ENCODE measurements around the gene LDLRAD3. TPM values are rescaled to one million over a fixed set of nuclear protein-coding genes. Genes with fewer than 3 reads are reported as not detected.
A peak's percentile ranks its signal among the peaks of the same experiment; 100 is the strongest.

LDLRAD3 gene
- total and polyA plus RNA-seq, 12 donors, result 0.87 to 5.1 (median 1.7) TPM

DNA sequence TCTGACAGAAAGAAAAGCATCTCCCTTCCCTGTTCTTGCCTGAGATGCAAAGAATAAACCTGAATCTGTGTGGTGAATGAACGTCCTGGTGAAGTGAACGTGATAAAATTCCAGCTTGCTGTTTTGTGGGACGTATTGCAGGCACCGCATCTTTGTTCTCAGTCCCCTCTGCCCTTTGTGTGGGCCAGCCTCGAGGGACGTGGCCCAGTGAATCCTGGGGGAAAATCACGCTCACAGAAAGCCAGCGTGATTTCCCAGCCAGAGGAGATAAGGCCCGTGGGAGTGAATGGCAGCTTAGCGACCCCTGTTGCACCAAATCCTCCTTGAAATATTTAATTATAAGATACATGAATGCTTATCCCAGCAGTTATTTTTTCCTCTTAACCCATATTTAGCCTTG, 216.2 kb downstream of the LDLRAD3 start:
- Histone ChIP-seq H3K27me3 (no peaks in the 10 kb centered on the region), H3K9me3 (no peaks in the 10 kb centered on the region), H3K36me3 (no peaks in the 10 kb centered on the region), H3K27ac (peak overlapping the region in 3 of 10 donors; percentile 44 to 63 (median 48)), H3K4me3 (no peak overlapping the region), H3K4me1 (peaks cover 0 to 88% (median 40%) of the 10 kb centered on the region in 9 donors)
- ATAC-seq (peak in 2 of 8 donors; percentile 34 to 35), DNase-seq (peak in 1 of 2 donors; percentile 51)
- intact Hi-C loops (cut with DNase I), result no loop called here
- TF ChIP-seq, protein P1, sequence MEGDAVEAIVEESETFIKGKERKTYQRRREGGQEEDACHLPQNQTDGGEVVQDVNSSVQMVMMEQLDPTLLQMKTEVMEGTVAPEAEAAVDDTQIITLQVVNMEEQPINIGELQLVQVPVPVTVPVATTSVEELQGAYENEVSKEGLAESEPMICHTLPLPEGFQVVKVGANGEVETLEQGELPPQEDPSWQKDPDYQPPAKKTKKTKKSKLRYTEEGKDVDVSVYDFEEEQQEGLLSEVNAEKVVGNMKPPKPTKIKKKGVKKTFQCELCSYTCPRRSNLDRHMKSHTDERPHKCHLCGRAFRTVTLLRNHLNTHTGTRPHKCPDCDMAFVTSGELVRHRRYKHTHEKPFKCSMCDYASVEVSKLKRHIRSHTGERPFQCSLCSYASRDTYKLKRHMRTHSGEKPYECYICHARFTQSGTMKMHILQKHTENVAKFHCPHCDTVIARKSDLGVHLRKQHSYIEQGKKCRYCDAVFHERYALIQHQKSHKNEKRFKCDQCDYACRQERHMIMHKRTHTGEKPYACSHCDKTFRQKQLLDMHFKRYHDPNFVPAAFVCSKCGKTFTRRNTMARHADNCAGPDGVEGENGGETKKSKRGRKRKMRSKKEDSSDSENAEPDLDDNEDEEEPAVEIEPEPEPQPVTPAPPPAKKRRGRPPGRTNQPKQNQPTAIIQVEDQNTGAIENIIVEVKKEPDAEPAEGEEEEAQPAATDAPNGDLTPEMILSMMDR (IDR thresholded peaks at IDR 0.05), result peak in 1 of 9 donors; percentile 16
- 60 to 63% methylated on average over 10 of the region's 10 CpGs for WGBS, 2 donors

DNA sequence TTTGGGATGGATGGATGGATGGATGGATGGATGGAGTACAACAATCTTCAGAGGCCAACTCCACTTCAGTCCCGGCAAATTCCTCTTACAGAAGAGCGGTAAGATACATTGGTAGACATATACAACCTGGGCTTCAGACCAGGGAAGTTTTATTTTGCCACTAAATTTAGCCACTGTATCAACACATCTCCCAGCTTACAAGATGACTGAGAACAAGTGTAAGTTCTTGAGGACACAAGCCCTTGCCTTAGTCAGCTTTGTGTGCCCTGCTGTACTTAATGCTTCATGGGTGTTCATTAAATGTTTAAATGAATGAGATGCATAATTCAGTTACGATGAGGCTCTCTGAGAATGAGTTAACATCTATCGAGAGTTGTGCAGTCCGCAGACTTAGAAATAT, 217.7 kb downstream of the LDLRAD3 start:
- intact Hi-C loops (cut with DNase I), result no loop called here
- Histone ChIP-seq H3K27ac (no peak overlapping the region), H3K27me3 (no peaks in the 10 kb centered on the region), H3K4me1 (peaks cover 0 to 77% (median 34%) of the 10 kb centered on the region in 9 donors), H3K4me3 (no peak overlapping the region), H3K9me3 (no peaks in the 10 kb centered on the region), H3K36me3 (no peaks in the 10 kb centered on the region)
- DNase-seq, result no peak
- WGBS, 2 donors, result 77 to 83% methylated on average over 5 of the region's 5 CpGs
- no peak for ATAC-seq
- TF ChIP-seq, protein P1 (IDR thresholded peaks at IDR 0.05), result no peak

DNA sequence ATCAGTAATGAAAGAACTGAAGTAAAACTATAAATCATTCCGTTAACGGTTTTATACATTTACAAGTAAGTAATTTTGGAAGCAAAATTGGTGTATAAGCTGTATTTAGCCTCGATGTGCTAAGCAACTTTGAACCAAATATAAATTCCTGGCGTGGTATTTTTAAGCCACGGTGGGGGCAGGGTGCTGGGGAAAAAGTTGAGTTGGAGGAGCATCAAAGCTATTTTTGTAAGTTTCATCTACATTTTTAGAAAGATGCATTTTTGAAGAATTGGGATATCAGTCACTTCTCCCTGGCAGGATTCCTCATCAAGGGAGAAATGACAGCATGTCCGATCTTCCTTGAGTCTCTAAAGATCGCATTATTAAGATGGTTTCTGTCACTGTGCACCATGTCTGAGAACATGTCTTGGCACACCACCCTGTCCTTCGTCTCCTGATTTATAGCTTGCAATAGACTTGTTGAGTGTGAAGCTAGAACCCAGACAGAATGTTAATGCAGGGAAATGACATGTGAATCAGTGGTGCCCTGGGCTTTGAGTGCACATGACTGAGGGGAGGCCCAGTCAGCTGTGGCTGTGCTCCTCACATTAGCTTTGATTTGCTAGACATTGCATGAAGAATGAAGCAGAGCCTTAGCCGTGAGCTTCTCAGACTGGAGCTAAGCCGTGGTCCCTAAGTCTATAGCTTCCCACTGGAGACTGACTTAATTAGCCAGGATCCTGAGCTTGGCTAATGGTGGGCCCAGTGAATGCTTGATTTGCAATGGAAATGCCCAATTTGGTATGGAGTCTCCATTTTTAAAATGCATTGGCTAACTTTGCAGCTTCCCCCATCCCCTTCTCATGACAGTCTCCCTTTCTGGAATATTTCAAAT, 218.4 kb downstream of the LDLRAD3 start:
- H3K9me3 ChIP-seq, result no peaks in the 10 kb centered on the region
- H3K27ac ChIP-seq, result peak overlapping the region in 1 of 10 donors; percentile 27
- H3K36me3 ChIP-seq, result no peaks in the 10 kb centered on the region
- TF ChIP-seq, protein P1 (IDR thresholded peaks at IDR 0.05), result no peak
- 62 to 73% methylated on average over 10 of the region's 10 CpGs for WGBS, 2 donors
- peaks cover 0 to 70% (median 29%) of the 10 kb centered on the region in 9 donors for H3K4me1 ChIP-seq
- no peak for DNase-seq
- peak in 4 of 8 donors; percentile 13 to 41 (median 20) for ATAC-seq
- no peak overlapping the region for H3K4me3 ChIP-seq
- intact Hi-C loops (cut with DNase I), result no loop called here
- H3K27me3 ChIP-seq, result no peaks in the 10 kb centered on the region

DNA sequence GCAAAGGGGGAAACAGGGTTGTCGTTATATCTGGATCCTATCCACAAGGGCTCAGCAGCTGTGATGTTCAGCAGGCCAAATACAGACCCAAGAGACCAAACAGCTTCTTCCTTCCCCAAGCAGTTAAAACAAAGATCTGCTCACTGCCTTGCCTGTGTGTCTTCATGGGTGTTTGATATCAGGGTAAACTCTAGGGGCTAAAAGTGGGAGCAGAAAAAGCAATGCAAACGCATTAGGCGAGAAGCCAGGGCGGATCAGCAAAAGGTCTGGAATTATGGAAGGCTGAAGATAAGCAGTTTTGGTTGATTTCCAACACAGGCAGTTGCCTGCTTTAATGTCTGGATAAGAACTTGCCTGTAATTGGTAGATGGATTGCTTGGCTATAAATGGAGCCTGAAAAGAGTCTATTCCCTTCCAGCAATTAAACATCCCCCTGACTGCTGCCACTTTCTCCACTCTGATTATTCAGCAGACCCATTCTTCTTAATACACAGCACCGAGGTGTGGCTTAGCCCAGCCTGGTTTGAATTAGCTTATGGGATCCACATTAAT, 219.1 kb downstream of the LDLRAD3 start:
- intact Hi-C loops (cut with DNase I), result no loop called here
- TF ChIP-seq, protein P1 (IDR thresholded peaks at IDR 0.05), result no peak

More for the DNA sequence above, 219.1 kb downstream of the LDLRAD3 start:
- Histone ChIP-seq H3K27me3 (no peaks in the 10 kb centered on the region), H3K4me3 (no peak overlapping the region), H3K9me3 (no peaks in the 10 kb centered on the region), H3K36me3 (no peaks in the 10 kb centered on the region), H3K27ac (peak overlapping the region in 1 of 10 donors; percentile 27), H3K4me1 (peaks cover 0 to 63% (median 24%) of the 10 kb centered on the region in 9 donors)
- ATAC-seq, result peak in 5 of 8 donors; percentile 18 to 80 (median 63)
- DNase-seq, result peak; percentile 21 to 22
- WGBS, 2 donors, result 11 to 25% methylated on average over 5 of the region's 5 CpGs
